HCT116 (cell line): ENCODE data around the gene THUMPD2.

ENCODE experiments used
- CEBPB ChIP-seq: IDR thresholded peaks from 2 replicates; pipeline ENCODE4 v1.6.1; 2012; ENCODE audit warnings: low read depth
- CTCF ChIP-seq, 3 experiments: fragments of 200-600 bp in 1 of 3; sonication (generic) in 1 of 3; IDR thresholded peaks in 2 of 3; conservative IDR thresholded peaks in 1 of 3; 2 replicates each; pipeline ENCODE4 v1.5.1; 2012 to 2017; ENCODE audit warnings: low read depth in 2 of 3, low read length in 2 of 3, antibody characterized with exemption in 1 of 3, borderline replicate concordance in 1 of 3, control low read depth in 1 of 3, mild to moderate bottlenecking in 1 of 3, mixed read lengths in 1 of 3, mixed run types in 1 of 3, moderate library complexity in 1 of 3; ENCODE audit not compliant: insufficient read depth in 1 of 3
- EZH2 ChIP-seq: fragments of 200-600 bp; sonication (generic); IDR thresholded peaks from 2 replicates; pipeline ENCODE4 v1.6.1; 2017; ENCODE audit warnings: antibody characterized with exemption, mixed run types
- EZH2phosphoT487 ChIP-seq: fragments of 200-600 bp; IDR thresholded peaks from 2 replicates; pipeline ENCODE4 v1.6.1; 2018; ENCODE audit warnings: antibody characterized with exemption, borderline replicate concordance
- POLR2A ChIP-seq: IDR thresholded peaks from 2 replicates; pipeline ENCODE4 v1.7.0; 2011; ENCODE audit warnings: borderline replicate concordance; ENCODE audit not compliant: insufficient read depth, insufficient read length; ENCODE audit errors: extremely low read depth
- POLR2AphosphoS5 ChIP-seq: IDR thresholded peaks from 2 replicates; pipeline ENCODE4 v1.6.1; 2011; ENCODE audit warnings: mild to moderate bottlenecking, low read depth, low read length, moderate library complexity
- RAD21 ChIP-seq: IDR thresholded peaks from 2 replicates; pipeline ENCODE4 v1.6.1; 2012; ENCODE audit warnings: low read depth, mild to moderate bottlenecking
- YY1 ChIP-seq: IDR thresholded peaks from 2 replicates; pipeline ENCODE4 v1.6.1; 2011; ENCODE audit warnings: low read length, low read depth, moderate library complexity, mild to moderate bottlenecking; ENCODE audit not compliant: insufficient replicate concordance; ENCODE audit errors: extremely low read depth
- ZBTB33 ChIP-seq: IDR thresholded peaks from 2 replicates; pipeline ENCODE4 v1.6.1; 2011; ENCODE audit warnings: mild to moderate bottlenecking, low read length, moderate library complexity; ENCODE audit not compliant: insufficient replicate concordance; ENCODE audit errors: extremely low read depth

GRCh38 chr2:39723946-39724827 is 54.9 kb downstream of the THUMPD2 start:
- TF ChIP-seq ZBTB33 (no peak), YY1 (no peak), CTCF (IDR thresholded peaks at IDR 0.05 in 2 of 3, conservative IDR thresholded peaks at IDR 0.05 in 1 of 3; ENCODE audit: borderline replicate concordance in 1 of 3, insufficient read depth in 1 of 3, low read depth in 2 of 3, low read length in 2 of 3) (no peak), EZH2 (no peak), CEBPB (no peak), POLR2A (no peak), RAD21 (no peak), EZH2phosphoT487 (no peak), POLR2AphosphoS5 (no peak)
